ENCODE data around the gene ZNF467.

Gene ZNF467

GRCh38 chr7:149748076-149748874 lies 25.1 kb downstream of the ZNF467 start:
- no peak for DNase-seq (ENCODE audit: low read depth)

- no peak for DNase-seq (ENCODE audit: low read depth)
Measured at GRCh38 chr7:149743476-149744255, 29.7 kb downstream of the ZNF467 start.

GRCh38 chr7:149742075-149742701 lies 31.2 kb downstream of the ZNF467 start:
- DNase-seq (ENCODE audit: low read depth), result peak; percentile 27

GRCh38 chr7:149741629-149742028 lies 31.8 kb downstream of the ZNF467 start:
- DNase-seq (ENCODE audit: low read depth), result peak; percentile 10

- DNase-seq (ENCODE audit: low read depth), result no peak
Measured at GRCh38 chr7:149736478-149737360, 36.7 kb downstream of the ZNF467 start.

- no peak for DNase-seq (ENCODE audit: low read depth)
Measured at GRCh38 chr7:149735779-149736477, 37.5 kb downstream of the ZNF467 start.

GRCh38 chr7:149735181-149735602 lies 38.2 kb downstream of the ZNF467 start:
- DNase-seq (ENCODE audit: low read depth), result no peak

- no peak for DNase-seq (ENCODE audit: low read depth)
Measured at GRCh38 chr7:149734791-149735075, 38.7 kb downstream of the ZNF467 start.

- DNase-seq (ENCODE audit: low read depth), result no peak
Measured at GRCh38 chr7:149733924-149734790, 39.2 kb downstream of the ZNF467 start.

GRCh38 chr7:149733131-149733923 lies 40.1 kb downstream of the ZNF467 start:
- no peak for DNase-seq (ENCODE audit: low read depth)

- DNase-seq (ENCODE audit: low read depth), result no peak
Measured at GRCh38 chr7:149732611-149733010, 40.8 kb downstream of the ZNF467 start.

- DNase-seq (ENCODE audit: low read depth), result no peak
Measured at GRCh38 chr7:149732111-149732561, 41.3 kb downstream of the ZNF467 start.

- no peak for DNase-seq (ENCODE audit: low read depth)
Measured at GRCh38 chr7:149731207-149731955, 42.0 kb downstream of the ZNF467 start.

- no peak for DNase-seq (ENCODE audit: low read depth)
Measured at GRCh38 chr7:149729983-149730801, 43.2 kb downstream of the ZNF467 start.

GRCh38 chr7:149729586-149729982 lies 43.8 kb downstream of the ZNF467 start:
- DNase-seq (ENCODE audit: low read depth), result no peak

- DNase-seq (ENCODE audit: low read depth), result no peak
Measured at GRCh38 chr7:149728491-149729375, 44.7 kb downstream of the ZNF467 start.

Measured in fibroblast of gingiva (primary cell).